Measurements from ENCODE around the gene MCRIP1. TPM values are rescaled to one million over a fixed set of nuclear protein-coding genes. Genes with fewer than 3 reads are reported as not detected.

MCRIP1 gene
- total and polyA plus RNA-seq, 2 of the 4 experiments (the other 2 are of a cell fraction) = 56.5 to 164 TPM

GRCh38 chr17:81821603-81822311 is 11.3 kb downstream of the MCRIP1 start:
- dilution Hi-C loops (cut with HindIII; ENCODE audit: low sequenced_read_pairs, unreplicated experiment) (no loop called here), in situ Hi-C loops (cut with MboI; ENCODE audit: low sequenced_read_pairs) (no loop called here), intact Hi-C loops (cut with micrococcal nuclease) (no loop called here)
- H3K9me3 ChIP-seq (ENCODE audit: control insufficient read depth, insufficient read depth, low read length) = no peaks in the 10 kb centered on the region
- no peak overlapping the region for H2BK15ac ChIP-seq (ENCODE audit: low read depth, low read length)
- H3K23ac ChIP-seq (ENCODE audit: low read depth, low read length) = no peak overlapping the region
- H3K79me1 ChIP-seq (ENCODE audit: low read depth in 1 of 2, low read length in 2 of 2) = peaks cover 4 to 18% of the 10 kb centered on the region in 2 experiments; a peak in 3 of 4 replicates
- H4K5ac ChIP-seq (ENCODE audit: low read depth, low read length) = no peak overlapping the region
- no peak overlapping the region for H3K18ac ChIP-seq (ENCODE audit: low read depth, low read length)
- 0 out of 2 replicates have a peak, but pooled peaks cover 2% of the 10 kb centered on the region for H3K27me3 ChIP-seq (ENCODE audit: control insufficient read depth, insufficient read depth, low read length)
- TF ChIP-seq MAZ (IDR thresholded peaks at IDR 0.05; ENCODE audit: borderline replicate concordance, low read depth, low read length) = peak; percentile 67
- TF ChIP-seq SMC3 (IDR thresholded peaks at IDR 0.05; ENCODE audit: low read depth, low read length) = peak; percentile 31; the same call in 1 of the 2 replicates
- 0 out of 2 replicates have a peak, but pooled peaks have one; percentile 19 for TF ChIP-seq RAD21 (IDR thresholded peaks at IDR 0.05; ENCODE audit: low read length)
- no peak for TF ChIP-seq FOS (IDR thresholded peaks at IDR 0.05; ENCODE audit: low read depth, low read length)
- TF ChIP-seq CTCF (conservative IDR thresholded peaks at IDR 0.05; ENCODE audit: low read depth, low read length) = peak; percentile 52
- H2BK5ac ChIP-seq (ENCODE audit: low read depth, low read length, poor library complexity, severe bottlenecking) = no peak overlapping the region
- peaks cover 4% of the 10 kb centered on the region; the same call in 1 of the 2 replicates for H3K4me1 ChIP-seq (ENCODE audit: control insufficient read depth, insufficient read depth, low read length)
- no peak overlapping the region for H2BK20ac ChIP-seq (ENCODE audit: low read depth, low read length)
- no peak overlapping the region for H2AK5ac ChIP-seq (ENCODE audit: low read depth, low read length)
- no peak overlapping the region for H3K4ac ChIP-seq (ENCODE audit: low read depth, low read length)
- no peak overlapping the region for H2BK120ac ChIP-seq (ENCODE audit: low read depth, low read length)
- peak; percentile 29 for DNase-seq
- H3K36me3 ChIP-seq (ENCODE audit: control insufficient read depth, insufficient read depth, low read length) = peaks cover 14% of the 10 kb centered on the region
- no peak overlapping the region for H3K27ac ChIP-seq (ENCODE audit: insufficient read depth, low read length)
- H3K14ac ChIP-seq (replicated peaks; ENCODE audit: low read depth, low read length) = no peak overlapping the region
- H4K8ac ChIP-seq (ENCODE audit: low read depth in 2 of 2, low read length in 2 of 2) = no peak overlapping the region
- H4K91ac ChIP-seq (ENCODE audit: insufficient read depth, low read depth, low read length) = no peak overlapping the region
- H3K9ac ChIP-seq (ENCODE audit: low read depth, low read length) = no peak overlapping the region
- WGBS, 2 experiments (ENCODE audit: extremely low coverage in 2 of 2, insufficient read length in 1 of 2) = 77% methylated on average over 6 of the region's 20 CpGs; no CpG with 5 or more reads in 1 of the 2 experiments
- ATAC-seq (ENCODE audit: low read depth) = peak; percentile 62
- H4K20me1 ChIP-seq (ENCODE audit: insufficient read depth, low read length) = peaks cover 31% of the 10 kb centered on the region
- ChIA-PET POLR2A (ENCODE audit: unreplicated experiment) (interaction anchor here (0.6 kb wide), 1 partner anchor 285 kb away, joined by 10 read pairs; no protein-coding TSS in a partner anchor), CTCF (interaction anchor here (0.6 kb wide), 1 partner anchor 34 kb away, joined by 3 read pairs; no protein-coding TSS in a partner anchor)
- no peak overlapping the region for H3K56ac ChIP-seq (ENCODE audit: extremely low read depth, insufficient read depth, low read length)
- H2AFZ ChIP-seq (replicated peaks; ENCODE audit: low read length, poor library complexity) = no peak overlapping the region
- H2AK9ac ChIP-seq (replicated peaks; ENCODE audit: low read depth, low read length, poor library complexity) = peak overlapping the region; percentile 39
- BruUV-seq (replicated peaks) = no TSS peak
- peaks cover 11% of the 10 kb centered on the region for H3K9me1 ChIP-seq (ENCODE audit: insufficient read depth, low read length)
- no peak overlapping the region for H3K4me2 ChIP-seq (ENCODE audit: low read depth, low read length)
- H3K4me3 ChIP-seq (ENCODE audit: insufficient read depth, low read depth, low read length) = no peak overlapping the region
